CD8-positive, alpha-beta memory T cell (primary cell): ENCODE measurements around the gene POLE. TPM values are rescaled to one million over a fixed set of nuclear protein-coding genes. Genes with fewer than 3 reads are reported as not detected.

Experiments used
- CTCF ChIA-PET: fragments of 350-600 bp; sonication (Branson Sonifier 250); formaldehyde crosslinking; loops from one replicate; lab custom pipeline; 2021; ENCODE audit warnings: antibody characterized with exemption; lab: Charles Lee
- POLR2A ChIA-PET: fragments of 350-600 bp; sonication (Branson Sonifier 250); formaldehyde crosslinking; loops from one replicate; lab custom pipeline; 2021; ENCODE audit warnings: antibody characterized with exemption; lab: Charles Lee
- DNase-seq, 5 donors: peaks; one replicate each; pipeline versions ENCODE4 v3.0.0 to v3.0.0-alpha.2; 2020 to 2022; ENCODE audit warnings: mixed read lengths in 1 of 5
- H3K27ac ChIP-seq: one replicate; pipeline ENCODE4 v1.7.0; 2013; ENCODE audit warnings: low read depth, mild to moderate bottlenecking, low read length, moderate library complexity
- H3K27me3 ChIP-seq: 2 replicates; pipeline ENCODE4 v1.7.0; 2013; ENCODE audit warnings: low read length, mild to moderate bottlenecking; ENCODE audit not compliant: insufficient read depth, poor library complexity, severe bottlenecking
- H3K36me3 ChIP-seq: 2 replicates; pipeline ENCODE4 v1.7.0; 2013; ENCODE audit warnings: mild to moderate bottlenecking, low read length, moderate library complexity; ENCODE audit not compliant: insufficient read depth
- H3K4me1 ChIP-seq: 2 replicates; pipeline ENCODE4 v1.7.0; 2013; ENCODE audit warnings: mild to moderate bottlenecking, low read length, moderate library complexity; ENCODE audit not compliant: insufficient read depth
- H3K4me3 ChIP-seq: 2 replicates; pipeline ENCODE4 v1.7.0; 2013; ENCODE audit warnings: mild to moderate bottlenecking, low read length
- H3K9me3 ChIP-seq: 2 replicates; pipeline ENCODE4 v1.7.0; 2013; ENCODE audit warnings: mild to moderate bottlenecking, low read length
- H3K27ac Mint-ChIP-seq, 8 donors: one replicate each; pipeline ENCODE4 v1.8.0; 2020 to 2021; ENCODE audit warnings: mixed read lengths in 8 of 8, mild to moderate bottlenecking in 6 of 8, inconsistent platforms in 3 of 8, moderate library complexity in 3 of 8
- H3K27me3 Mint-ChIP-seq, 2 donors: one replicate each; pipeline ENCODE4 v1.8.0; 2020 to 2021; ENCODE audit warnings: mixed read lengths in 2 of 2, mild to moderate bottlenecking in 1 of 2, moderate library complexity in 1 of 2
- H3K36me3 Mint-ChIP-seq, 3 donors: one replicate each; pipeline ENCODE4 v1.8.0; 2020 to 2021; ENCODE audit warnings: mixed read lengths in 3 of 3, inconsistent platforms in 1 of 3, mild to moderate bottlenecking in 1 of 3
- H3K4me1 Mint-ChIP-seq, 3 donors: one replicate each; pipeline ENCODE4 v1.8.0; 2020 to 2021; ENCODE audit warnings: mixed read lengths in 3 of 3, inconsistent platforms in 1 of 3, mild to moderate bottlenecking in 1 of 3
- H3K4me3 Mint-ChIP-seq, 7 donors: one replicate each; pipeline ENCODE4 v1.8.0; 2020 to 2021; ENCODE audit warnings: mixed read lengths in 7 of 7, mild to moderate bottlenecking in 6 of 7, moderate library complexity in 4 of 7, inconsistent platforms in 2 of 7
- H3K9me3 Mint-ChIP-seq, 5 donors: one replicate each; pipeline ENCODE4 v1.8.0; 2020 to 2022; ENCODE audit warnings: mixed read lengths in 5 of 5, mild to moderate bottlenecking in 3 of 5, moderate library complexity in 2 of 5, inconsistent platforms in 1 of 5
- polyA plus RNA-seq: library from polyadenylated mRNA; unstranded; fragments of 300-500 nt; fragmentation: Illumina TruSeq; gene quantifications from one replicate; pipeline ENCODE4 v1.2.3, GENCODE V29; 2021
- total RNA-seq, 2 experiments: library from RNA; stranded (reverse); gene quantifications; one replicate each; pipeline ENCODE4 v1.2.3, GENCODE V29; 2021

POLE gene
- total and polyA plus RNA-seq, 3 experiments from 2014 or later = 4.2 to 117 (median 109) TPM

- Mint-ChIP-seq H3K27me3 (no peaks in the 10 kb centered on the region), H3K36me3 (peaks cover 0 to 54% (median 8%) of the 10 kb centered on the region in 3 donors), H3K9me3 (no peaks in the 10 kb centered on the region), H3K27ac (peak overlapping the region in 1 of 8 donors; percentile 21), H3K4me1 (peaks cover 10 to 30% (median 24%) of the 10 kb centered on the region in 3 donors), H3K4me3 (no peak overlapping the region)
- Histone ChIP-seq H3K9me3 (no peaks in the 10 kb centered on the region), H3K4me3 (no peak overlapping the region), H3K27me3 (no peaks in the 10 kb centered on the region), H3K4me1 (peaks cover 10% of the 10 kb centered on the region), H3K27ac (no peak overlapping the region), H3K36me3 (peaks cover 23% of the 10 kb centered on the region)
- POLR2A ChIA-PET = interaction anchor here (0.7 kb wide), 1 partner anchor 79 kb away, joined by 4 read pairs; no protein-coding TSS in a partner anchor
- CTCF ChIA-PET = no interaction called here
- DNase-seq = no peak
Observed at GRCh38 chr12:132715874-132716273, 28.7 kb upstream of the POLE start.

DNA sequence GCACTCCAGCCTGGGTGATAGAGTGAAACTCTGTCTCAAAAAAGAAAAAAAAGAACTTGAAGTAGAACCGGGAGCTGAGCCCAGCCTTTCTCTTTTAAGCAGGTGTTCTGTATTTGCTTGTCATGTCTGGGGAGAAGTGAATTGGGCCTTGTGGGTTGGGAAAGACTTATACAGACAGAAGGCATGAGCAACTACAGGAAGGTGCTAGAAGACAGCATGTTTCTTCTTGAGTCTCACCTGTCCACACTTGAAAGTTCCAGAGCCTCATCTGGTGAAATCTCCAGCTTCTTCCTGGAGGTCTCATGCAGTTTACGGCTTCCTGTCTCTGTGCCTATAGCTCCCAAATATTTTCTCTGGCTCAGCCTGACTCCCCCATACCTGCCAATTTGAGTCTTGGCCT is 26.0 kb upstream of the POLE start:
- Histone ChIP-seq H3K27me3 (no peaks in the 10 kb centered on the region), H3K4me1 (peaks cover 17% of the 10 kb centered on the region), H3K36me3 (peaks cover 10% of the 10 kb centered on the region), H3K9me3 (no peaks in the 10 kb centered on the region), H3K4me3 (no peak overlapping the region), H3K27ac (no peak overlapping the region)
- H3K9me3 Mint-ChIP-seq = peaks cover 0 to 8% (median 5%) of the 10 kb centered on the region in 5 donors
- peak overlapping the region in 4 of 7 donors; percentile 13 to 85 (median 42) for H3K4me3 Mint-ChIP-seq
- H3K27me3 Mint-ChIP-seq = no peaks in the 10 kb centered on the region
- H3K4me1 Mint-ChIP-seq = peaks cover 15 to 34% (median 29%) of the 10 kb centered on the region in 3 donors
- H3K36me3 Mint-ChIP-seq = peaks cover 0 to 36% (median 3%) of the 10 kb centered on the region in 3 donors
- peak overlapping the region in 1 of 8 donors; percentile 73 for H3K27ac Mint-ChIP-seq
- no peak for DNase-seq
- CTCF ChIA-PET = interaction anchor here (1.0 to 1.1 kb wide), 2 partner anchors 55 to 298 kb away, joined by 3 read pairs; no protein-coding TSS in a partner anchor
- POLR2A ChIA-PET = no interaction called here

DNA sequence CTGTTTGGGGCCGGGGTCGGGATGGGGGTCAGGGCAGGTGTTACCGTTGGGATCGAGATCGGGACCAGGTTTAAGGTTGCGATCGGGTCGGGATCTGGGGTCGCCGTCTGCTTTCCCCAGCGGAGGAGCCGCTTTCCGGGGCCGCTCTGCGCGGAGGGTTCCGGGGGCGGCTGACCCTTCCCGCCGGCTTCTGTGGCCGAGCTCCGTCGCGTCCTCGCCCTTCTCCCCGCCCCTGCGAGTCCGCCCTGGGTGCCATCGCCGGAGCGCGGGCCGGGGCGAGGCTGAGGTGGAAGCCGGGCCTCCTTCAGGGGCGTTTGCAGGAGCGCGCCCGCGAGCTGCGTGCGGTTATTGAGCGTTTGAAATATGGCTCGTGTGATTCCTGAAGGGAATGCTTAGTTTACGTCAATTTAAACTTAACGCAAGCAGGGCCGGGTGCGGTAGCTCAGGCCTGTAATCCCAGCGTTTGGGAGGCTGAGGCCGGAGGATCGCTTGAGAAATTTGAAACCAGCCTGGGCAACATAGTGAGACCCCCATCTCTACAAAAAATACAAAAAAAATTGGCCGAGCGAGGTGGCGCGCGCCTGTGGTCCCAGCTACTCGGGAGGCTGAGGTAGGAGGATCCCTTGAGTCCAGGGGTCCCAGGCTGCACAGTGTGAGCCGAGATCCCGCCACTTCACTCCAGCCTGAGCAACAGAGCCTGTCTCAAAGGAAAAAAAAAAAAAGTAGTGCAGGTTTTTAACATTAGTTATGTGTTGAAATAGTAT is 24.1 kb upstream of the POLE start:
- Histone ChIP-seq H3K4me1 (peaks cover 17% of the 10 kb centered on the region), H3K9me3 (no peaks in the 10 kb centered on the region), H3K4me3 (peak overlapping the region; percentile 69), H3K36me3 (peaks cover 10% of the 10 kb centered on the region), H3K27me3 (no peaks in the 10 kb centered on the region), H3K27ac (peak overlapping the region; percentile 54)
- POLR2A ChIA-PET = interaction anchor here (0.9 kb wide), 1 partner anchor 49 kb away, joined by 3 read pairs; no protein-coding TSS in a partner anchor
- no peaks in the 10 kb centered on the region for H3K27me3 Mint-ChIP-seq
- H3K36me3 Mint-ChIP-seq = peaks cover 5 to 25% (median 7%) of the 10 kb centered on the region in 3 donors
- CTCF ChIA-PET = no interaction called here
- peak overlapping the region; percentile 74 to 86 (median 80) for H3K4me3 Mint-ChIP-seq
- H3K27ac Mint-ChIP-seq = peak overlapping the region in 4 of 8 donors; percentile 60 to 79 (median 70)
- peaks cover 0 to 18% (median 14%) of the 10 kb centered on the region in 5 donors for H3K9me3 Mint-ChIP-seq
- peaks cover 17 to 34% (median 29%) of the 10 kb centered on the region in 3 donors for H3K4me1 Mint-ChIP-seq
- DNase-seq = peak in 1 of 5 donors; percentile 6

DNA sequence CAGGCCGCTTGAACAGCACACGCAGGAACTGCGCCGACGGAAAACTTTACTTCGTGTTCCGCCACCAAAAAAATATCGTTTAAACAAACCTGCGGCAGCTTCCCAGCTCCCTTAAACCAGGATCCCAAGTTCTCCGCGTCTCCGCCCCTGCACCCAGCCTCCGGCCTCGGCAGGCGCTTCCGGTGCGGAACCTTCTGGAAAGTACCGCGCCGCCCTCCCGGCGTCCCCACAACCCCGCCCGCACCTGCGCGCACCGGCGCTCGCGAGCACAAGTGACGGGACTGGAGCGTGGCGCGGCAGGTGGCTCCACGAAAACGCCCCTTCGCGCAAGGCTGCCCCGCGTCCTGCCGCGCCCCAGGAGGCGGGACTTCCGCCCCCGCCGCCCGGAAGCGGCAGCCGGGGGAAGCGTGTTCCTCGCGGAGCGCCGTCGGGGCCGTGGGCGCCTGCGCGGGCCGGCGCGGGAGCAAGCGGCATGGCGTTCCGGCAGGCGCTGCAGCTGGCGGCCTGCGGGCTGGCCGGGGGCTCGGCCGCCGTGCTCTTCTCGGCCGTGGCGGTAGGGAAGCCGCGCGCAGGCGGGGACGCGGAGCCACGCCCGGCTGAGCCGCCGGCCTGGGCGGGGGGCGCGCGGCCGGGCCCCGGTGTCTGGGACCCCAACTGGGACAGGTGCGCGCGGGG is 23.4 kb upstream of the POLE start, which contains the start of gene PGAM5:
PGAM5 (plus strand) TSS at position 438 of the 675 bp plus-strand sequence; CDS start at position 473, 35 bp downstream.
- Histone ChIP-seq H3K4me1 (peaks cover 17% of the 10 kb centered on the region), H3K4me3 (peak within 1 kb of the TSS; percentile 83), H3K9me3 (no peaks in the 10 kb centered on the region), H3K27me3 (no peaks in the 10 kb centered on the region), H3K27ac (peak within 1 kb of the TSS; percentile 91), H3K36me3 (peaks cover 10% of the 10 kb centered on the region)
- ChIA-PET POLR2A (interaction anchor here (0.6 to 0.9 kb wide), 3 partner anchors 50 to 124 kb away, joined by 3 to 8 read pairs (median 5); partner anchors contain the start of gene GOLGA3), CTCF (no interaction called here)
- Mint-ChIP-seq H3K27me3 (no peaks in the 10 kb centered on the region), H3K27ac (peak within 1 kb of the TSS; percentile 74 to 99 (median 95)), H3K4me1 (peaks cover 17 to 34% (median 29%) of the 10 kb centered on the region in 3 donors), H3K9me3 (peaks cover 0 to 18% (median 14%) of the 10 kb centered on the region in 5 donors), H3K4me3 (peak within 1 kb of the TSS; percentile 81 to 96 (median 90)), H3K36me3 (peaks cover 5 to 20% (median 7%) of the 10 kb centered on the region in 3 donors)
- peak; percentile 90 to 96 (median 95) for DNase-seq

GRCh38 chr12:132710043-132710404 is 22.9 kb upstream of the POLE start:
- Histone ChIP-seq H3K4me1 (peaks cover 17% of the 10 kb centered on the region), H3K27me3 (no peaks in the 10 kb centered on the region), H3K4me3 (peak overlapping the region; percentile 83), H3K9me3 (no peaks in the 10 kb centered on the region), H3K27ac (peak overlapping the region; percentile 91), H3K36me3 (peaks cover 10% of the 10 kb centered on the region)
- Mint-ChIP-seq H3K27ac (peak overlapping the region; percentile 74 to 99 (median 95)), H3K9me3 (peaks cover 0 to 18% (median 14%) of the 10 kb centered on the region in 5 donors), H3K27me3 (no peaks in the 10 kb centered on the region), H3K4me1 (peaks cover 17 to 34% (median 29%) of the 10 kb centered on the region in 3 donors), H3K36me3 (peaks cover 5 to 18% (median 7%) of the 10 kb centered on the region in 3 donors), H3K4me3 (peak overlapping the region; percentile 81 to 96 (median 90))
- ChIA-PET CTCF (no interaction called here), POLR2A (interaction anchor here (0.6 kb wide), 2 partner anchors 119 to 125 kb away, joined by 5 to 8 read pairs; partner anchors contain the start of gene GOLGA3)
- DNase-seq = no peak

GRCh38 chr12:132708150-132708549 is 21.0 kb upstream of the POLE start:
- ChIA-PET POLR2A (interaction anchor here (0.6 kb wide), 1 partner anchor 178 kb away, joined by 3 read pairs; no protein-coding TSS in a partner anchor), CTCF (interaction anchor here (0.8 kb wide), 1 partner anchor 12 kb away, joined by 3 read pairs; no protein-coding TSS in a partner anchor)
- Mint-ChIP-seq H3K9me3 (peaks cover 0 to 18% (median 14%) of the 10 kb centered on the region in 5 donors), H3K36me3 (peaks cover 2 to 15% (median 12%) of the 10 kb centered on the region in 3 donors), H3K4me1 (peaks cover 13 to 22% (median 21%) of the 10 kb centered on the region in 3 donors), H3K27ac (peak overlapping the region in 5 of 8 donors; percentile 47 to 83 (median 64)), H3K4me3 (peak overlapping the region in 3 of 7 donors; percentile 13 to 81 (median 63)), H3K27me3 (no peaks in the 10 kb centered on the region)
- H3K27me3 ChIP-seq = no peaks in the 10 kb centered on the region
- H3K36me3 ChIP-seq = no peaks in the 10 kb centered on the region
- H3K4me1 ChIP-seq = peaks cover 17% of the 10 kb centered on the region
- H3K27ac ChIP-seq = no peak overlapping the region
- no peaks in the 10 kb centered on the region for H3K9me3 ChIP-seq
- DNase-seq = no peak
- H3K4me3 ChIP-seq = no peak overlapping the region

- H3K9me3 ChIP-seq = no peaks in the 10 kb centered on the region
- peaks cover 0 to 18% (median 14%) of the 10 kb centered on the region in 5 donors for H3K9me3 Mint-ChIP-seq
- ChIA-PET POLR2A (no interaction called here), CTCF (no interaction called here)
- H3K27me3 Mint-ChIP-seq = no peaks in the 10 kb centered on the region
- peaks cover 15% of the 10 kb centered on the region for H3K4me1 ChIP-seq
- no peaks in the 10 kb centered on the region for H3K27me3 ChIP-seq
- H3K36me3 ChIP-seq = no peaks in the 10 kb centered on the region
- H3K4me1 Mint-ChIP-seq = peaks cover 11 to 15% (median 15%) of the 10 kb centered on the region in 3 donors
- no peak overlapping the region for H3K27ac ChIP-seq
- peaks cover 2 to 14% (median 12%) of the 10 kb centered on the region in 3 donors for H3K36me3 Mint-ChIP-seq
- no peak for DNase-seq
- H3K4me3 ChIP-seq = no peak overlapping the region
- H3K4me3 Mint-ChIP-seq = peak overlapping the region in 6 of 7 donors; percentile 13 to 80 (median 38)
- peak overlapping the region in 5 of 8 donors; percentile 2 to 83 (median 44) for H3K27ac Mint-ChIP-seq
Observed at GRCh38 chr12:132707241-132707640, 20.1 kb upstream of the POLE start.
